GM18502 (cell line): ENCODE measurements around the gene GALNT16.
"Not testable (repeated sequence)": the region's sequence is repeated elsewhere in the genome, so short reads cannot be mapped to it uniquely, and the experiment has no call there.

Experiments used
- ATAC-seq: cut with Tn5 transposase; IDR thresholded peaks from one replicate; pipeline ENCODE4 v1.9.1; 2021; ENCODE audit warnings: mild to moderate bottlenecking; ENCODE audit not compliant: unreplicated experiment, poor library complexity

Gene GALNT16

DNA sequence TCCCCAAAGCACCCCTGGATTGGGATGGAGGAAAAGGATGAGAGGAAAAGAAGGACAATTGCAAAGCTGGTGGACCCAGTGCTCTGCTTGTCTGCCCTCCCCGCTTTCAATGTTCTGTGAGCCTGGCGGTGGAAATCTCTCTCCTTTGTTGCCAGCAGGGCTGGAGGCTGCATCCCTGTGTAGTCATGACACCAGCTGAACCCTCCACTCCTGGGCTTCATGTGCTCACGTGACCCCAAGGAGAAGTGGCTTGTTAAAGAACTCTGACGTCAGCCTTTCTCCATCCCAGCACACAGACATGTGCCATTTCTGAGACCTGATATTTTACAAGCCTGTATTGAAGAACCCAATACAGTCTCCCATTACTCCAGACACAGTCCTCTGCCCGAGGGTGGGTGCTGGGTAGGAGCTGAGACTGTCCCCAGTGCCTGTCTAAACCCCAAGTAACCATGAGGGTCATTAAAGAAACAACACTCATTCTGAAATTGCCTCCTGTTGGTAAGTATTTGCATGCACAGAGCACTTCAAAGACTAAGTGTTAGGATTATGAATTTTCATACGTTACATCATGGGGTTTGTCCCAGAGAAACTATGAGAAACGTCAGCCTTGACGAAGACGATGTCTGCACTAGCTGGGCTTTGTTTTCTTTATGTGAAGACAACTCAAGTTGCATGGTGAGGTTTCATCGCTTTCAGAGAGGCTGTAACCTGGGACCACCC, 21.7 kb downstream of the GALNT16 start:
- ATAC-seq = peak; percentile 60

DNA sequence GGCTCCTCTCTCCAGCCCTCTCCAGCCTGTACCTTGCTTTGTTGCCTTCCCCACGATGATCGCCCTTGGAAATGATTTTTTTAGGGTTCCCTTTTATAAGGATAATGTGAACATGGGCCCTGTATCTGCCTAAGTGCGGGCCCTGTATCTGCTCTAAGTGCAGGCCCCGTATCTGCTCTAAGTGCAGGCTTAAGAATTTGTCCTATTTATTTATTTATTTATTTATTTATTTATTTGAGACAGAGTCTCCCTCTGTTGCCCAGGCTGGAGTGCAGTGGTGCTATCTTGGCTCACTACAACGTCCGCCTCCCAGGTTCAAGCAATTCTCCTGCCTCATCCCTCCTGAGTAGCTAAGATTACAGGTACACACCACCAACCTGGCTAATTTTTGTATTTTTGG, 22.5 kb downstream of the GALNT16 start:
- ATAC-seq = no peak

DNA sequence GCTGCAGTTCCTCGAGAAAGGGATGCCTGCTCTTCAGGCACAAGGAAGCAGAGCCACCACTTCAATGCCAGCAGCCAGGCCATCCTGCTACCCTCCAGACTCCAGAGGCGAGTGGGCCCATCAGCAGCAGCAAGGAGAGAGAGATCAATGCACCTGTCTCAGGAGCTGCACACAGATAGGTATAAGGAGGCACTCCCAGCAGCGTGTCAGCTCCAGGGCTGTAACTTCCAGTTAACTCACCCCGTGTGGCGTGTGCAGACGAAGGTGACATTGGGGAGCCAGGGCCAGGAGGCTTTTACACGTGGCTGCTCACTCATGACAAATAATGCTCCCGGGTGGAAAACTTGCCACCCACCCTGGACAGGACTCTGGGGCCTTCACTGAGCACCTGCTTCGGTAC, 24.2 kb downstream of the GALNT16 start:
- no peak for ATAC-seq

DNA sequence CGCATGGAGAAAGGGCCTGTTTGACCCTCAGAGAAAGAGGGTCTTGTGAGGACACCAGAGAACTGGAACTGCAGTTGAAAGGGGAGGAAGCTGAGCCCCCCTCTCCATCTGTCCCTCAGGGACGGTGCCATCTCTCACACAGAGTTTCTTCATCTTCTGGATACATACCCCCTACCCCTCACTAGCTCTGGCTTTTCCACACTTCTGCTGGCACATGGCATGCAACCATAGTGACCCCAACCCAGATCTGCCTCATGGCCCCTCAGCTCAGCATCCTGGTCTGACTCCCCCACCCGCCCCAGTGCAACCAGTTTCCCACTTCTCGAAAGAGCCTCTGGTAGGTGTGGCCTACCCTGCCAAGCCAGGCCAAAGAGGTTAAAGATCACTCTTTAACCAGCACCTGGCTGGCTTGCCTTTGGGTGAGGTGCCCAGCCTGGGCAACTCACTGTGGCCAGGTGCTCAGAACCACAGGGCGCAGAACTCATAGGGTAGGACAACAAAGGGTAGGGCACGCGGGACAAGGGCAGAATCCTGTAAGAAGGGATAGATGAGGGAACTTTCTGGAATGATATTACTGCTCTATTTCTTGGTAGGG, 25.8 kb downstream of the GALNT16 start:
- ATAC-seq = no peak

DNA sequence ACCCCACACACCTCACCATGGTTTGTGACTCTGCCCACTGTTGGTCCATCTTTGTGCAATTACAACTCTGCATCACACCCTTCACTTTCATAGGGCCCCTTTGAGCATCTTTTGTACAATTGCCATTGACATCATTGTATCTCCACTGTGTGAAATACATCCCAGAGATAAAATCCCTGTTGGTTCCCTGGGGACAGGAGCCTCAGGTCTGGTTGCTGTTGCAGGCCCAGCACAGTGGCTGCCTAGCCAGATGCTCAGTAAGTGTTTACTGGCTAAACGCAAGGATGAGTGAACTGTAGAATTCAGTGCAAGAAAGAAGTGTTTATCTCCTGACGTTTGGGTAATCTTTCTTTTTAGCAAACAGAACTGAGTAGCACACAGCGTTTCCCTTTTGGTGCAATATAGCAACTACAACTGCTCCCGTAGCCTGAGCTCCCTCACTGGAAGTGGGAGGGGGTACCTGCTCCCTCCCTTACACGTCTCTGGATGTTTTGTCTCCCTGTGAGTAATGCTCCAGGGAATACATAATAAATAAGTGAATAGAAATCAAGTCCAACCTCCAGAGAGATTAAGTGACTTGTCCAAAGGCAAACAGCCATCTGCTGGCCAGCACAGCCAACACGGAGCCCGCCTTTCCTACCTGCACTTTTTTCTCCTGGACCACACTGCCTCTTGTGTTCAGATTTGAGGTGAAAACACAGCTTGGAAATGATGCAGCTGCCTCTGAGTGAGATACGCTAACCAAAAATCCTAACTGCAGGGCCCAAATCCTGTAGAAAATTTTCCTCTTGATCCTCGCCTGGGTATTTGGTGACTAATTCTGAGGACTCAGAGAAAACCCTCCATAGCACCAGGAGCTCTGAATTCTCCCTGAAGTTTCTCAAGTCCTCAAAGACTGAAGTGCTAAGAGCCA, 27.4 kb downstream of the GALNT16 start:
- no peak for ATAC-seq

DNA sequence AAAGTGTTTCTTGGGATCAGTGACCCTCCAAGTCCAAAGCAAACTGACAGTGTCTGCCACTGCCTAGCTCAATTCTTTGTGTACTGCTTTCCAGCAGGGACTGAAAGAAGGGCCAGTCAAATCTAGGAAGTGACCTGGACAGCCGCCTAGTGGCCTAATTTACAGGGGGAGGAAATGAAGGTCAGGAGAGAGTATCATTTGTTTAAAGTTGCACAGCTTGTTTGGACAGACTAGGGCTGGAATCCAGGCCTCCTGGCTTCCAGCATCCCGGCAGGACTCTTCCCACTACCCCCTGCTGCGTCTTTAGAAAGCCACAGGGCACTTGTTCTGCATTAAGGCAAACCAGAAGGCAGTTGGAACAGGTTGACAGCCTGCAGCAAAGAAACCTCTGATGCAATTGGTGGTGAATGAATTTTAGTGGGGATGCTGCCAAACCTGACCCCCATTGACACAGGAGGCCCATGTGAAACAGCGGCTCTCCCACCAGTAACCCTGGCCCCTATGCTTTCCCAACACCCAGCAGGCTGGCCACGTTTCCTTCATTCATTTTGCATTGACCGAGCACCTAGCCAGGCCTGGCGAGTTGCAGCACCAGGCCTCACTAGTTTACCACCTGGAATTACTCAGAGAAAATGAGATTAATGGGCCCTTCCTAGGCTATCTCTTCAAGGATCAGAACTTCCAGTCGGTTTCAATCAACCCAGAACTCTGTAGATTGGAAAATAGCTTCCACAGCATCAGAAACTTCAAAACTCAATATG, 28.2 kb downstream of the GALNT16 start:
- no peak for ATAC-seq

DNA sequence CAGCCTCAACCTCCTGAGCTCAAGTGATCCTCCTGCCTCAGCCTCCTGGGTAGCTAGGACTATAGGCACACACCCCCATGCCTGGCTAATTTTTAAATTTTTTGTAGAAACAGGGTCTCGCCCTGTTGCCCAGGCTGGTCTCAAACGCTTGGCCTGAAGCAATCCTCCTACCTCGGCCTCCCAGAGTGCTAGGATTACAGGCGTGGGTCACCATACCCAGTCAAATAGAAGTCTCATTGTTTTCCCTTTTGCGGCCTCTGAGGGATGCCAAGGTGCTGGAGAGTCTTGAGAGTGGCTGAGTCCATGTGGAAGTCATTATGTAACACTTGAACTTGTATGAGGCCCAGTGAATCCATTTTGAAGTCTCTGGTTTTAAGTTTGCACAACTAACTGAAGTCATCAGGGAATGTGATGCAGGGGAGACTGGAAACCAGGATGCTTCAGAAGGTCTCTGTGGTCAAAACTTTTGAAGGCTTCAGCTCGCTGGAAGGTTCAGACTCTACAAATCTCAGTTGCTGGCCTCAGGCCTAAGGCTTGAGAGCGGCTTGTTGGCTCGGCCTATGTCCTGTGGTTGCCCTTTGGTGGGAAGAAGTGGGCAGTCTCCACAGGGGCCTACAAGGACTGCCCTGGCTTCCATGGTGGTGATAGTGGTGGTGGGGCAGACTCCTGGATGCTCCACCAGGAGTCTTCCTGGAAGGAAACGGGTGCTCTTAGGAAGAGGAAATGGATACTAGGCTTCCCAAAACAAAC, 29.2 kb downstream of the GALNT16 start:
- no peak for ATAC-seq

DNA sequence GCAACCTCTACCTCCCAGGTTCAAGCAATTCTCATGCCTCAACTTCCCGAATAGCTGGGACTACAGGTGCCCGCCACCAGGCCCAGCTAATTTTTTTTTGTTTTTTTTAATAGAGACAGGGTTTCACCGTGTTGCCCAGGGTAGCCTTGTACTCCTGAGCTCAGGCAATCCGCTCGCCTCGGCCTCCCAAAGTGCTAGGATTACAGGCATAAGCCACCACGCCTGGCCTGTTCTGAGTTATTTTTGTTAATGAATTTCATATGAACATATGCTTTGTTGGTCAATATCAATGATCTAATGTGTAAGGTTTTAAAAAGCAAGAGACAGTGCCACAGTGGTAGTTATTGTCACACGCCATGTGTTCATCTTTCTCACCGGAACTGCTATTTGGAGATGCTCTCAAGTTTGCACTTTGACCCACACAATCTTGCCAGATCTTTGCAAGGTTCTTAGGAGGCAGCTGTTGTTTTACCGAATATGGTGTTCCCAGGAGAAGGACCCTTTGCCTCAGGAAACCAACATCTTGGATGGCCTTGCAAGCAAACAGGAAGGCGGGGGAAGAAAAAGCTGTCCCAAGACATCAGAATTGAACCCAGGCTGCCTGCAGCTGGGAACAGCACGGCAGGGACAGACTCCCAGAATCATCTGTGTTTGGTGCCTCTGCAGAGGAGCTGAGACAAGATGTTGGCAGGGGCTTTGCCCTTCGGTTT, 30.0 kb downstream of the GALNT16 start:
- no peak for ATAC-seq

DNA sequence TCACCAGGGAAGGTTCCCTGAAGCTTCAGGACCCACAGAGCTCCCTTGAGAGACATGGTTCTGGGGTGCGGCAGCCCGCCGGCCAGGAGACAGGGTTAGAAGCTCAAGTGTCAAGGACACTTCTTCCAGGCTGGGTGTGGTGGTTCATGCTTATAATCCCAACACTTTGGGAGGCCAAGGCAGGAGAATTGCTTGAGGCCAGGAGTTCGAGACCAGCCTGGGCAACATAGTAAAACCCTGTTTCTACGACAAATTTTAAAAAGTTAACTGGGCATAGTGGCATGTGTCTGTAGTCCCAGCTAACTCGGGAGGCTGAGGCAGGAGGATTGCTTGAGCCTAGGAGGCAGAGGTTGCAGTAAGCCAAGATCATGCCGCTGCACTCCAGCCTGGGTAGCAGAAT, 30.9 kb downstream of the GALNT16 start:
- ATAC-seq = not testable (repeated sequence)

DNA sequence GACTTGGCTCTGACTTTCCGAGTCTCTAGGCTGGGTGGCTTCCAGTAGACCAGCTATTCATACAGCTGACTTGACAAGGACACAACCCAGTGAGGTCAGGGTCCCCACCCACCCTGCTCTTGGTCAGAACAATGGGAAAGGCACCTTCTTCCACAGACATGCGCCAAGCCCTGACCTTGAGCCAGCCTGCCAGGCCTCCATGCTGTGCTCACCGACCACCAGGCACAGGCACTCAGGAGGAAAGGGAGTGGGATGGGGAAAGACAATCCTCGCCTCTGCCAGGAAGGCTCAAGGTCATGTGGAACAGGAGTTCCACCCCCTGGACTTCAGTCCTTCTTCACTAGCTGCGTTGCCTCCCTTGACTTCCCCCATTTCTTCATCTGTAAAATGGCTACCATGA, 31.4 kb downstream of the GALNT16 start:
- ATAC-seq = no peak

DNA sequence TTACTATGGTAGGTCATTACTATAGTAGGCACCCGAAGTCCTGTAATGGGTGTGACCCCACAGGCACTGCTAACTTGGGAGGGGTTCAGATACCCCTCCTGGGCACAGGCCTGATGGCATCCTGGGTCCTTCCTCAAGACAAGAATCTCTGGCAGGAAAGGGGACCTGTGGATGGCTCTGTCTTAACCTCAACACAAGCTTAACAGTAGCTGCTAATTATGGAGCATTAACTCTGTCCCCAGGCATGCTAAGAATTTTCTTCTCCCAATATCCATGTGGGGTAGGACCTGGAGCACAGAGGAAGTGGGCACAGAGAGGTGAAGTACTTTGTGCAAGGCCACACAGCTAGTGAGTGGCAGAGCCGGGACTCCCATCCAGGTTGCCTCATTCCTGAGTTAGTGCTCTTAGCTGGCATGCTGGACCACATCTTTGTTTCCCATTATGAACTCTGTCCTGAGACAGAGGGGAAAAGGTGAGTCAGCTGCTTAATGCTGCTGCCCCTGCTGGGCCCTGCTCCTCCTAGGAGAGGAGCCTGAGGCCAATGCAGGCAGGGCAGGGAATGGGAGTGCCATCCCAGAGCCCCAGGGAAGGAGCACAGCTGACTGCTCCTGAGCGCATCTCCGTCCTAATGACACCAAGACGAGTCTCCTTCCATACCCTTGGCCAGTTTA, 32.1 kb downstream of the GALNT16 start:
- no peak for ATAC-seq

DNA sequence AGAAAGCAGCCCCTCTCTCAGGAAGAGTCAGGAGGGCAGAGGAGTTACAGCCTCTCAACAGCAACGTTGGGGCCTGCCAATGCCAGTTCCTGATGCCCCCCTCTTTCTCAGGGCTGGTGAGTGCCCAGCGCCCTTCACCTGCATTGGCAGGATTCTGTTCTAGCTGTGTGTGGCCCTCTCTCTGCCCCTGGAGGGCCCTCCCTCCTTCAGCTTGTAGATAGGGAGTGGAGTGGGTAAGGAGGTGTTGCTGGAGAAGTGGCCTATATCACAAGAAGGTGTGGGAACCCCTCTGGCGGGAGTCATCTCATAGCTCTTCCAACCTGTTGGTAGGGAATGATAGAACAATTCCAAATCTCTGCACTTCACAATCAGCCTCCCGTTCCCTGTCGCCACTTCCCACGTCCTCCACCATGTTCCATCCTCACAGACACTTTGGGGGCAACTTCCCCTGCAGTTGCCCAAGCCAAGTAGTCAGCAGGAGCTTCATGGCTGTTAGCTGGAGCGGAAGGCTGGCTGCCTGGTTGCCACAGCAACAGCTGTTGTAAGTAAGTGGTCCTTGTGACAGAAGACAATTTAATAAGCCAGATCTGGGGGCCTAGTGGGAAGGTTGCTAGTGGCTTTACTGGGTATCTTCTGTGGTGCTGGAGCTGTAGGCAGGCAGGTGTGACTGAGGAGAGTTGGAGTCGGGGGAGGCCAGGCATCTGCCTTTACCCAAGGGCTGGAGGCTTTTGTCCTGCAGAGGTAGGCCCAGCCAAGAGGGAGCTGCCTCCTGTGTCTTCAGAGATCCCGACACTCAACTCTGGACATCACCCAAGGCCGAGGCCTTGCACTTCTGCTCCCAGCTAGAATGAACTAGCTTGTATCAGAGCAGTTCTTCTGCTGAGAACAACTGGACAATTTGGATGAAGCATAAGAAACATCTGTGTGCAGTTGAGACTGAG, 38.4 kb downstream of the GALNT16 start:
- no peak for ATAC-seq

DNA sequence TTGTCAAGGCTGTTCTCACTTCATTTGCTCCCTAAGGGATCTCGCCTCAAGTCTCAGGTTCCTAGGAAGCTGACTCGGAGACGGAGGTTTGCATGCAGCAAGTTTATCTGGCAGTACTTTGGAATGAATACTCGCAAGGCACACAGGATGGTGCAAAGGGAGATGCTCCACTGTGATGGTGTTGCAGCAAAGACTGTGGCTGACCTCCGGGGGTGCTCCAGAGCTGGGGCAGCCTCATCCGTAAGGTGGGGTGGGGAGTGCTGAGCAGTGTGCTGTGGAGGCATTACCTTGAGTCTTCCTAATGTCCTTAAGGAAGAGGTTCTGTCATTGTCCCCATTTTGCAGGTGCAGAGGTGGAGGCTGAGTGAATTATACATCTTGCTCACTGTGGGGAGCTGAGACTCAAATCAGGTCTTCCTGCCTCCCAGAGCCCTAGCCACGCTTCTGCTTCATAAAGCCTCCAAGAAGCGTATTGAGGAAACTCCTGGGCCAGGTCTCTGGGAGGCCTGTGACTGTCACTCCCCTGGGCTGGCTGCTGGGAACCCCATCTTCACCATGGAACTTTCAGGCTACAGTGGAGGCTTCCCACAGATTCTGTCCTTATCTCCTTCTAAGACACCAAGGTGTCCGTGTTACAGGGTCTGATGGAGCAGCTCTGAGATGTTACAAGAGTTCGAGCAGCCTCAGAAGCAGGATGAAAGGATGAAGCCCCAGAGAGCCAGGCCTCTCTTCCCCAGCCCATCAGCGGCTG, 39.5 kb downstream of the GALNT16 start:
- ATAC-seq = no peak

DNA sequence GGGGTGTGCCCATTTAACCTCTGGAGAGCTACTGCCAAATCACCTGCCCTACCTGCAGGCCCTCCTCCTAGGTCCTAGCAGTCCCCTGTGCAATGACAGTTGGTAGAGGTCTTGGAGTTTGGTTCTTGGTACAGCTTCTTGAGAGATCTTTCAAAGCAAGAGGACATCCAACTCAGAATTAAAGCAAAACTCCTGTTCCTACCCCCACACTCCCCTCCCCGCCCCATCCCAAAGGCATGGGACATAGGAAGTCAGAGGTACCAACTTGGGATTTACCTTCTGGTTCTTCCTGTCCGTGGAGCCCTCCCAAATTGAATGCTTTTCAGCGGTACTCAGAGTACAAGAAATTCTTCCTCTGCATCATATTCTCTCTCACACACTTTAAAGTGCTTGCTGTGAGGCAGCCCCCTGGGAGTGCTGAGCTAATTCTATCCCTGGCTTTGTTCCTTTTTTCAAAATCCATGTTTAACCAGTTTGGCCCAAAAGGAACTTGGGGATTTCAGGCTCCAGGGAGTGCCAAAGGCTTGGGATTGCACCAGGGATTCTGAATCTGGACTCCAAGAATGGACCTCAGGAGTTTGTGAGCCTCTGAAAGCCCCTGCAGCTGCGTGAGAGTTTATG, 40.8 kb downstream of the GALNT16 start:
- ATAC-seq = no peak

DNA sequence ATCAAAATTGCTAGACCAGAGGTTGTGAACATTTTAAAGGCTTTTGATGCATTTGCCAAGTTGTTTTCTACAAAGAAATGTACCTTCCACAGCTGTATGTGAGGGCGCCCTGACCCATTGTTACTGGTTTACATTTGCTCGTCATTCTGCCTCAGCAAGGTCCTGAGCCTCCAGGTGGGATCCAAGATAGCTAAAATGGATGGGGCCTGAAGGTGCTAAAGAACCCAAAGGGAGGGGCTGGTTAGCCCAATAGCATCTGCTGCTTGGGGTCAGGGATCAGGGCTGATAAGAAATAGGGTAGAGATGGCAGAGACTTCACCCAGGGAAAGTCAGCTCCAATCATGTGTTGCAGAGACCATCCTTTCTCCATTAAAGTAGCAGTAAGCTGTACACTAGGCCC, 43.1 kb downstream of the GALNT16 start:
- no peak for ATAC-seq

DNA sequence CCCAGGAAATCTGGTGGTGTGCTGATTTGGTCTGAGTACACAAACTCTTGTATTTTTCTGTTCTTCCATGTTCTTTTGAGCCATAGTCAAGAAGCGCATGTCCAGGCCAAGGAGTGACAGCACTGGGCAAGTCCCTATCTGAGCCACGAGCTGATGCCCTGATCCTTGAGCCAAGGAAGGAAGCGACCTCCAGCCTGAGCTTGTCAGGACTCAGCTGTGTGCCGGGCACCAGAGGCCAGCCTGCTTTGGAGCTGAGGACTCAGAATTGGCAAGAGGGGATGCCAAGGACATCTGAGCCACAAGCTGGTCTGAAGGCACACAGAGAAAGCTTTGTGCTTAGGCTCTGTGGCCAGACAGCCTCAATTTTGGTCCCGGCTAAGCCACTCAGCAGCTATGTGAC, 52.6 kb downstream of the GALNT16 start:
- no peak for ATAC-seq

DNA sequence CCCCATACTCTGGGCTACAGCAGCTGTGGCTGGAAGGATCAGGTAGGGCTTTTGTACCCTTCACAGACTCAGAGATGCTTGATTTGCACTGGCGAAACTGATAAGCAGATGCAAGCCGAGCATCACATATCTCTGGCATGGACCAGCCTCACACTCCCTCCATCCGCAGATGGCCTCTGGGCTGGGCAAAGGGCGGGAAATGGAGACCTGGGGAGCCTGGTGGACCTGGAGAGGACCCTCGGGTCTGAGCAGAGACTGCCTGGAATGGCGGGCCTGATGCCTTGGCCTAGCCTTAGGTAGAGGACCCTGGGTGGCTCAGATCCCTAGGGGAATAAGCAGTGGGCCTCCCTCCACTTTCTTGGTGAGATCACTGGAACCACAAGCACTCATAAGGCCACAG, 53.2 kb downstream of the GALNT16 start:
- no peak for ATAC-seq
